B cell (primary cell): ENCODE results near the gene PDHA1.

Experiments used
- CTCF ChIP-seq: fragments of 200-600 bp; IDR thresholded peaks from one replicate; pipeline ENCODE4 v1.8.0; 2022; ENCODE audit warnings: antibody characterized with exemption, mild to moderate bottlenecking
- EZH2 ChIP-seq: IDR thresholded peaks from 2 replicates; pipeline ENCODE4 v1.6.1; 2012; ENCODE audit warnings: borderline replicate concordance, low read depth, mild to moderate bottlenecking, moderate library complexity, low read length; ENCODE audit not compliant: insufficient read depth, poor library complexity, severe bottlenecking

GRCh38 chrX:19389227-19389845, 45.6 kb downstream of the PDHA1 start:
- TF ChIP-seq CTCF: no peak
- no peak for TF ChIP-seq EZH2
